Brain microvascular endothelial cell (primary cell): ENCODE data around the gene HOXB3.
A peak's percentile ranks its signal among the peaks of the same experiment; 100 is the strongest.

Experiments
- DNase-seq: peaks from one replicate; pipeline ENCODE4 v3.0.0-alpha.2; 2020
- H3K27ac ChIP-seq: fragments of 250-450 bp; sonication (Bioruptor Pico); 2 replicates; pipeline ENCODE4 v1.5.1; 2020; ENCODE audit warnings: mild to moderate bottlenecking, moderate library complexity
- H3K27me3 ChIP-seq: fragments of 250-450 bp; sonication (Bioruptor Pico); replicated peaks from 2 replicates; pipeline ENCODE4 v1.5.1; 2020; ENCODE audit warnings: mild to moderate bottlenecking
- H3K36me3 ChIP-seq: fragments of 250-450 bp; sonication (Bioruptor Pico); replicated peaks from 2 replicates; pipeline ENCODE4 v1.5.1; 2020; ENCODE audit warnings: mild to moderate bottlenecking
- H3K4me3 ChIP-seq: 2 replicates; pipeline ENCODE4 v1.5.1; 2011; ENCODE audit warnings: low read depth, mild to moderate bottlenecking, control low read depth, low read length, moderate library complexity
- CTCF ChIP-seq: IDR thresholded peaks from 2 replicates; pipeline ENCODE4 v1.5.1; 2011; ENCODE audit warnings: low read depth, mild to moderate bottlenecking, moderate library complexity, low read length, control low read depth, inconsistent platforms; ENCODE audit errors: missing control alignments
- in situ Hi-C: cut with HindIII; loops from 2 replicates; pipeline ENCODE4 v1.10.0; 2017; ENCODE audit warnings: low sequenced_read_pairs, low pct_ligation_motif_present

HOXB3 gene

GRCh38 chr17:48575066-48575582 lies 14.9 kb downstream of the HOXB3 start:
- Histone ChIP-seq H3K36me3 (no peaks in the 10 kb centered on the region), H3K27ac (no peak overlapping the region), H3K4me3 (peak overlapping the region; percentile 13), H3K27me3 (peaks cover 92% of the 10 kb centered on the region)
- in situ Hi-C loops, result no loop called here
- no peak for TF ChIP-seq CTCF
- DNase-seq, result no peak

- peaks cover 92% of the 10 kb centered on the region for H3K27me3 ChIP-seq
- H3K4me3 ChIP-seq, result peak overlapping the region; percentile 13
- H3K27ac ChIP-seq, result no peak overlapping the region
- in situ Hi-C loops, result no loop called here
- no peaks in the 10 kb centered on the region for H3K36me3 ChIP-seq
- TF ChIP-seq CTCF, result no peak
- DNase-seq, result no peak
Measured at GRCh38 chr17:48574505-48575065, 15.5 kb downstream of the HOXB3 start.

- Histone ChIP-seq H3K27me3 (peaks cover 95% of the 10 kb centered on the region), H3K27ac (no peak overlapping the region), H3K36me3 (no peaks in the 10 kb centered on the region), H3K4me3 (no peak overlapping the region)
- no peak for DNase-seq
- in situ Hi-C loops, result no loop called here
- no peak for TF ChIP-seq CTCF
Measured at GRCh38 chr17:48571826-48572417, 18.1 kb downstream of the HOXB3 start.

- no peak overlapping the region for H3K27ac ChIP-seq
- DNase-seq, result no peak
- in situ Hi-C loops, result no loop called here
- H3K36me3 ChIP-seq, result no peaks in the 10 kb centered on the region
- TF ChIP-seq CTCF, result no peak
- peaks cover 96% of the 10 kb centered on the region for H3K27me3 ChIP-seq
- H3K4me3 ChIP-seq, result peak overlapping the region; percentile 3
Measured at GRCh38 chr17:48571024-48571818, 18.8 kb downstream of the HOXB3 start.

GRCh38 chr17:48570325-48571023 lies 19.6 kb downstream of the HOXB3 start:
- Histone ChIP-seq H3K36me3 (no peaks in the 10 kb centered on the region), H3K27ac (no peak overlapping the region), H3K4me3 (peak overlapping the region; percentile 22), H3K27me3 (peaks cover 97% of the 10 kb centered on the region)
- in situ Hi-C loops, result no loop called here
- TF ChIP-seq CTCF, result no peak
- DNase-seq, result no peak
